Activated CD4-positive, alpha-beta T cell treated with anti-CD3 and anti-CD28 coated beads for 24 hours (primary cell): ENCODE data around the gene CCDC24.

Experiments
- DNase-seq, 2 donors: peaks; one replicate each; pipeline ENCODE4 v3.0.0-alpha.2; 2020; ENCODE audit warnings: low read depth in 2 of 2

CCDC24 gene

DNA sequence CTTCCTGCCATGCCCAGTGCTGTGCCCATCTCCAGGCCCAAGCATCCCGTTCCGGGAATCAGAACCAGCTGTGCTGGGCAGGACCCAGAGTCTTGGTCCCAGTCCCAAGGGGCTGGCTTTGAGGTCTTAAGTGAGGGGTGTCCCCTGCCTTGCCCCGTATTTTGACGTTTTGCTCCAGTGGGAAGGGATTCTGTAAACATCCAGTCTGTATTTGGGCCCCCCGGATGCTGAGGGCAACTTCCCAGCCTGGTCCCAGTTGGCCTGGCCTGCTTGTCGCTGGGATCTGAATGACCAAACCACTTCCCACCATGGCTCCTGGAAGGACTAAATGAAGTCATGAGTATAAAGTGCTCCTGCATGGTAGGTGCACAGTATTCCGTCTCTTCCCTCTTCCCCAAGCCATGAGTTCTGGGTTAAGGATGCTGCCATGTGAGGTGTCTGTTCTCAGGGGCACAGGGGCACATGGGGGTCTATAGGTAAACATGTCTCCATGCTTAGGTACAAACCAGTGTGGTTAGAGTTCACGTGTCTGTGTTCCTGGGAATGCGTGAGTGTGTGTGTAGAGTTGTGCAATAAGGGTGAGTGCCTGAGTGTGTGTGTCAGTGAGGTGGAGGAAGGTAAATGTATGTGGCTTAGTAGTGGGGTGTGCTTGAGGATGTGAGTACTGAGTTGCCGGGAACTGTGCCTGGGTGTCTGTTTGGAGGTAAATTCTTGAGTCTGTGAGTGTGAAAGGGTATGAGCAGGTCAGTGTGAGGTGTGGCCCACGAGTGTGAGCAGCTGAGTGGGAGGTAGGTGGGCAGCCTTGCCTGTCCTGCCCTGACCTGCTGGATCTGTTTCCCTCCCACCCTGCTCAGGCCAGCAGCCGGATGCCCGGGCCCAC lies 10.9 kb upstream of the CCDC24 start:
- no peak for DNase-seq

DNA sequence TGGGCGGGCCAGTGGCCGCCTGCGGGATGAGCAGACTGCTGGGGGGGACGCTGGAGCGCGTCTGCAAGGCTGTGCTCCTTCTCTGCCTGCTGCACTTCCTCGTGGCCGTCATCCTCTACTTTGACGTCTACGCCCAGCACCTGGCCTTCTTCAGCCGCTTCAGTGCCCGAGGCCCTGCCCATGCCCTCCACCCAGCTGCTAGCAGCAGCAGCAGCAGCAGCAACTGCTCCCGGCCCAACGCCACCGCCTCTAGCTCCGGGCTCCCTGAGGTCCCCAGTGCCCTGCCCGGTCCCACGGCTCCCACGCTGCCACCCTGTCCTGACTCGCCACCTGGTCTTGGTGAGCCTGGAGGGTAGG lies 10.3 kb upstream of the CCDC24 start:
- no peak for DNase-seq

DNA sequence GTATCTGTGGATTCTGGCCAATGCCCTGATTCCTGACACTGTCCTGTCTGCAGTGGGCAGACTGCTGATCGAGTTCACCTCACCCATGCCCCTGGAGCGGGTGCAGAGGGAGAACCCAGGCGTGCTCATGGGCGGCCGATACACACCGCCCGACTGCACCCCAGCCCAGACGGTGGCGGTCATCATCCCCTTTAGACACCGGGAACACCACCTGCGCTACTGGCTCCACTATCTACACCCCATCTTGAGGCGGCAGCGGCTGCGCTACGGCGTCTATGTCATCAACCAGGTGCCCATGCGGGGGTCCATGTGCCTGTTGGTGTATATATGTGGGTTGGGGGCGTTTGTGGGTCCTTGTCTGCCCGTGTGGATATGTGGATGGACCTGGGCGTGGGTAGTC lies 9.8 kb upstream of the CCDC24 start:
- DNase-seq: no peak

DNA sequence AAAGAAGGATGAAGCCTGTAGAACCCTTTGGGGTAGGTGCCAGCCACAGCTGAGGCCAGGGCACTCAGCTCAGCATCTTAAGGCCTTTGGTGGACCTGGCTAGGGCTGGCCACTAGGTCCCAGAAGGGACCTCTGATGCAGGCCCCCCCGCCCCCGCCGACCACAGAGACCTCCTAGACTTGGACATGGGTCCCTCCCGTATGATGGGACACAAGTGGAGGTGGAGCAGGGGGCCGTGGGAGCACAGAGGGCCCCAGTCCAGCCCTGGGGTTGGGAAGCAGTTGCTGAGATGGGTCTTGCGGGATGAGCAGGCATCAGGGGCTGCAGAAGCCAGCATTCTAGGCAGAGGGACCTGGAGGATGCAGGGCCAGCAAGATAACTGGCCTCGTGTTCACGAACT lies 9.2 kb upstream of the CCDC24 start:
- no peak for DNase-seq

DNA sequence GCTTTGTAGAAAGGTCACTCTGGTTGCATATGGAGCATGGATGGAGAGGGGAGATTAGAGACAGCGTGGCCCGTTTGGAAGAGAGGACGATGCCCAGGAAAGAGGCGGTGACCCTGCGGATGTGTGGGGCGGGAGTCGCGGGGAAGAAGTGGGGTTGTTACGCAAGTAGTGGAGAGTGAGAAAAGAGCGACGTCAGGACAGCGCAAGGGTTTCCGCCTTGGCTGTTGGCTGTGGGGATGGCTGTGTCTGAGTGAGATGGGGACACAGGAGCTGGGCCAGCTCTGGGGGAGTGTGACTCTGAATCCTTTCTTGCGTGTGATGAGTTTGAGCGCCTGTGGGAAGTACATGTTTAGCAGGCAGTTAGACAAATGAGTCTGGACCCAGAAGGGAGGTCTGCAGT lies 8.6 kb upstream of the CCDC24 start:
- no peak for DNase-seq

GRCh38 chr1:43983253-43983899 lies 8.0 kb upstream of the CCDC24 start:
- no peak for DNase-seq

GRCh38 chr1:43984855-43985254 lies 6.5 kb upstream of the CCDC24 start:
- DNase-seq: no peak

DNA sequence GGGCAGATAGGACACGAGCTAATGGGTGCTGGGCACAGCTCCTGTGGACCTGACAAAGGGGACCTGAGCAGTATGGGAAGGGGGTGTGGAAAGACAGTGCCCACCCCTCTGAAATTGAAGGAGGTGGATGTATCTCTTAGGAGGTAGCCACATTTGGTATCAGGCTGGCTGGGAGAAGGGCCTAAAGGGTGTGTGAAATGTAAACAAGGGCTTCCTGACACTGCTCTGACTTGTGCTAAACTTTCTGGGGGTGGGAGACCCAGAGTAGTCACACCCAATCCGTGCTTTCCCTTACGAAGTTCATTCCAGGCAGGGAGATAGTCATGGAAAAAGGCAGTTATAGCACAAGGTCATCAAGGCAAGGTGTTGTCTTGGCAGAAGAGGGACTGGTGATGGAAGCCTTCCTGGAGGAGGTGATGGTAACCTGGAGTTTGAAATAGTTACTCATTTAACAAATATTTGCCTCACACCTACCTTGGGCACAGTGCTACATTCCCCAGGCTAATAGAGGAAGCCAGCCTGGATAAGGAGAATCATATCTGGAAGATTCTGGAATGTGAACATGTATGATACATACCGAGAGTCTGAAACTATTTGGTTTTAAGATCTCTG lies 5.3 kb upstream of the CCDC24 start:
- no peak for DNase-seq

- DNase-seq: no peak
Measured at GRCh38 chr1:43986712-43987111, 4.7 kb upstream of the CCDC24 start.

- no peak for DNase-seq
Measured at GRCh38 chr1:43987159-43987902, 4.1 kb upstream of the CCDC24 start.

- DNase-seq: no peak
Measured at GRCh38 chr1:43990271-43991199, 864 bp upstream of the CCDC24 start.

- no peak for DNase-seq
Measured at GRCh38 chr1:43991200-43991475, 261 bp upstream of the CCDC24 start.

GRCh38 chr1:43992232-43992995 lies 1.0 kb downstream of the CCDC24 start:
- no peak for DNase-seq

DNA sequence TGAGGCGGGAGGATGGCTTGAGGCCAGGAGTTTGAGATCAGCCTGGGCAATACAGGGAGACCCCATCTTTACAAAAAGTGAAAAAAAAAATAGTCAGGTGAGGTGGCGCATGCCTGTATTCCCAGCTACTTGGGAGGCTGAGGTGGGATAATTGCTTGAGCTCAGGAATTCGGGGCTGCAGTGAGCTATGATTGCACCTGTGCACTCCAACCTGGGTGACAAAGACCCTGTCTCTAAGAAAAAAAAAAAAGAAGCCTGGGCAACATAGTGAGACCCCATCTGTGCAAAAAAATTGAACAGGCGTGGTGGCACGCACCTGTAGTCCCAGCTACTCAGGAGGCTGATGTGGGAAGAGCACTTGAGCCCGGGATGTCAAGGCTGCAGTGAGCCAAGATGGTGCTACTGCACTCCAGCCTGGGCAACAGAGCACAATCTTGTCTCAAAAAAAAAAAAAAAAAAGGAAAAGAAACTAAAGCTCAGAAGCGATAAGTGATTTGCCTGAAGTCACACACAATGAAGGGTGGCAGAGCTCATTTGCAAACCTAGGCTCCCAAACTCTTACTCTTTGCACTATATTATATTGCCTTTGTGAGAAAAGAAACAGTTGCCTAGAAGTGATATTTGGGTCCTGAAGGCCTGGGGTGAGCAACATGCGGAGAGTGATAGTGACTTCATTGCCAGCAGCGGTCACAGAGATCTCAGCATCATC lies 2.0 kb downstream of the CCDC24 start:
- no peak for DNase-seq

DNA sequence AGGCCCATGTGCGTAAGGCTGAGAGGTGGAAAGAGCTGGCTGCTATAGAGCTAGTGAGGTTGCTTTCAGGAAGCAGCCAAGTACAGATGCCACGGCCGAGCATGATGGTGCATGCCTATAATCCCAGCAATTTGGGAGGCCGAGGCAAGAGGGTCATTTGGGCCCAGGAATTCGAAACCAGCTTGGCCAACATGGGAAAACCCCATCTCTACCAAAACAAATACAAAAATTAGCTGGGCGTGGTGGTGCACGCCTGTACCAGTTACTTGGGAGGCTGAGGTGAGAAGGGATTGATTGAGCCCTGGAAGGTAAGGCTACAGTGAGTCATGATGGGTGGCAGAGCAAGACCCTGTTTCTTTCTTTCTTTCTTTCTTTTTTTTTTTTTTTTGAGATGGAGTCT lies 2.7 kb downstream of the CCDC24 start:
- DNase-seq: no peak

GRCh38 chr1:43994794-43995790 lies 3.7 kb downstream of the CCDC24 start:
- DNase-seq: no peak

DNA sequence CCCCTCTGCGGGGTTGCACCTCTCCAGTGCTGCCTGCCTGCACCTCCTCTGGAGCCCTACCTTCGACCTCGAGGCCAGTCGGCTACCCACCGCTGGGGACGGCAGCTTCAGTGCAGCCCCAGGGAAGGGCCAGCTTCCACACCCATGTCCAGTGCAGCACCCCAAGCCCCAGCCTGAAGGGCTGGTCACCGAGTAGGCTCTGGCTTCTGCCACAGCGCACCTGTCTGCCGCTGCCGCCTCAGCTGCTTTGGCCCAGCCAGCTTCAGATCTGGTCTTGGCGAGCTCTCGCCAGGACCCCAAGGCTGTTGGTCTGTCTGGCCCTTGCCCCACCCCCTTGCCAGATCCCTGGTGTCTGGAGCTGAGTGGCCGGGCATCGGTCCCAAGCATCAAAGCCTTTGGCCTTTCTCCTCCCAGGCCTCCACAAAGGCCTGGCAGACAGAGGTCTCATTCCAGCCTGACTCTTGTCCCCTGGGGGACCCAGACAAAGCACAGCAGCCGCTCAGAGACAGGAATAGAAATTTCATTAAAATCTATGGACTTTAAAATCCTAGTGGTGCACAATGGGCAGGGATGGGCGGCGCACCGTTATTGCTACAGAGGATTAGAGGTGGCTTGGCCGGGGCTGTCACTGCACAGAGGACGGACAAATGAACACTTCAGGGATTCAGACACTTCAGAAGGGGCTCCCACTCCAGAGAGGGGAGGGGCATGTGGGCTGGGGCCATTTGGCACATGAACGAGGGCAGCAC lies 4.8 kb downstream of the CCDC24 start:
- no peak for DNase-seq

DNA sequence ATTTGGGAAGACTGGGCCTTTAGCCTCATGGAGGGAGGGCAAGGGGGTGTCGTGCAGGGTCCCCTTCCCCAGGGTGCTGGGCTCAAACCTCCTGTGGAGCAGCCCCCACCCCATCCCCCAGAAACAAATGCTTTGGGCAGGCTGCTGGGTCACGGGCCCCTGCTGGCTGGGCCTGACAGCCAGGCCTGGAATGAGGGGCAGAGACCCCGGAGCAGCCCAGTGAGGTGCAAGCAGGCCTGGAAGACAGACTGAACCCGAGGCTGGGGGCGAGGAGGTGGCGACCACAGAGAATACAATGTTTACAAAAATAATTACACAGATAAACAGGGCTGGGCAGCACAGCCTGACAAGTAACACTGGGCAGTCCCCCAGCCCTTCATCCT lies 5.3 kb downstream of the CCDC24 start:
- no peak for DNase-seq
